ENCODE measurements around the gene CYP2W1.

CYP2W1 gene

GRCh38 chr7:972676-973309 is 10.2 kb upstream of the CYP2W1 start:
- FAIRE-seq (no peak), DNase-seq (ENCODE audit: insufficient read length) (no peak)
- TF ChIP-seq POLR2A (IDR thresholded peaks at IDR 0.05; ENCODE audit: low read depth, low read length) (no peak), POLR2AphosphoS5 (IDR thresholded peaks at IDR 0.05; ENCODE audit: low read depth, low read length) (no peak), TAF1 (IDR thresholded peaks at IDR 0.05; ENCODE audit: borderline replicate concordance, low read depth, low read length) (no peak)

- DNase-seq (ENCODE audit: insufficient read length) (no peak), FAIRE-seq (no peak)
- TF ChIP-seq POLR2A (IDR thresholded peaks at IDR 0.05; ENCODE audit: low read depth, low read length) = no peak
- no peak for TF ChIP-seq TAF1 (IDR thresholded peaks at IDR 0.05; ENCODE audit: borderline replicate concordance, low read depth, low read length)
- no peak for TF ChIP-seq POLR2AphosphoS5 (IDR thresholded peaks at IDR 0.05; ENCODE audit: low read depth, low read length)
These were observed 9.7 kb upstream of the CYP2W1 start for GRCh38 chr7:973312-973711.

- TF ChIP-seq POLR2AphosphoS5 (IDR thresholded peaks at IDR 0.05; ENCODE audit: low read depth, low read length) (no peak), TAF1 (IDR thresholded peaks at IDR 0.05; ENCODE audit: borderline replicate concordance, low read depth, low read length) (no peak), POLR2A (IDR thresholded peaks at IDR 0.05; ENCODE audit: low read depth, low read length) (no peak)
- no peak for DNase-seq (ENCODE audit: insufficient read length)
- FAIRE-seq = peak; percentile 9
These were observed 8.8 kb upstream of the CYP2W1 start for GRCh38 chr7:974172-974571.

- peak; percentile 68; the same call in 1 of the 2 replicates for TF ChIP-seq TAF1 (IDR thresholded peaks at IDR 0.05; ENCODE audit: borderline replicate concordance, low read depth, low read length)
- TF ChIP-seq POLR2AphosphoS5 (IDR thresholded peaks at IDR 0.05; ENCODE audit: low read depth, low read length) = peak; percentile 79
- TF ChIP-seq POLR2A (IDR thresholded peaks at IDR 0.05; ENCODE audit: low read depth, low read length) = peak; percentile 90
- FAIRE-seq (peak; percentile 76), DNase-seq (ENCODE audit: insufficient read length) (peak; percentile 92)
These were observed 7.9 kb upstream of the CYP2W1 start, which contains the start of gene COX19 for GRCh38 chr7:974820-975681. COX19 (minus strand) TSS chr7:975549; CDS start chr7:975509, 40 bp downstream.

- DNase-seq (ENCODE audit: insufficient read length) (no peak), FAIRE-seq (no peak)
- TF ChIP-seq TAF1 (IDR thresholded peaks at IDR 0.05; ENCODE audit: borderline replicate concordance, low read depth, low read length) (no peak), POLR2AphosphoS5 (IDR thresholded peaks at IDR 0.05; ENCODE audit: low read depth, low read length) (no peak), POLR2A (IDR thresholded peaks at IDR 0.05; ENCODE audit: low read depth, low read length) (no peak)
These were observed 7.1 kb upstream of the CYP2W1 start for GRCh38 chr7:975702-976473.

GRCh38 chr7:976901-977325 is 6.1 kb upstream of the CYP2W1 start:
- FAIRE-seq (no peak), DNase-seq (ENCODE audit: insufficient read length) (no peak)

GRCh38 chr7:977326-978048 is 5.5 kb upstream of the CYP2W1 start:
- DNase-seq (ENCODE audit: insufficient read length) (no peak), FAIRE-seq (no peak)
- TF ChIP-seq POLR2AphosphoS5 (IDR thresholded peaks at IDR 0.05; ENCODE audit: low read depth, low read length) (no peak), TAF1 (IDR thresholded peaks at IDR 0.05; ENCODE audit: borderline replicate concordance, low read depth, low read length) (no peak), POLR2A (IDR thresholded peaks at IDR 0.05; ENCODE audit: low read depth, low read length) (no peak)

More at GRCh38 chr7:976901-977325, 6.1 kb upstream of the CYP2W1 start:
- TF ChIP-seq TAF1 (IDR thresholded peaks at IDR 0.05; ENCODE audit: borderline replicate concordance, low read depth, low read length) (no peak), POLR2AphosphoS5 (IDR thresholded peaks at IDR 0.05; ENCODE audit: low read depth, low read length) (no peak), POLR2A (IDR thresholded peaks at IDR 0.05; ENCODE audit: low read depth, low read length) (no peak)

GRCh38 chr7:978049-978346 is 5.0 kb upstream of the CYP2W1 start:
- no peak for FAIRE-seq
- no peak for DNase-seq (ENCODE audit: insufficient read length)
- TF ChIP-seq TAF1 (IDR thresholded peaks at IDR 0.05; ENCODE audit: borderline replicate concordance, low read depth, low read length) (no peak), POLR2A (IDR thresholded peaks at IDR 0.05; ENCODE audit: low read depth, low read length) (no peak), POLR2AphosphoS5 (IDR thresholded peaks at IDR 0.05; ENCODE audit: low read depth, low read length) (no peak)

GRCh38 chr7:978416-979091 is 4.4 kb upstream of the CYP2W1 start:
- DNase-seq (ENCODE audit: insufficient read length) (no peak), FAIRE-seq (no peak)

GRCh38 chr7:979151-979550 is 3.8 kb upstream of the CYP2W1 start:
- no peak for TF ChIP-seq POLR2AphosphoS5 (IDR thresholded peaks at IDR 0.05; ENCODE audit: low read depth, low read length)
- no peak for FAIRE-seq
- DNase-seq (ENCODE audit: insufficient read length) = no peak

More at GRCh38 chr7:978416-979091, 4.4 kb upstream of the CYP2W1 start:
- TF ChIP-seq POLR2AphosphoS5 (IDR thresholded peaks at IDR 0.05; ENCODE audit: low read depth, low read length) (no peak), POLR2A (IDR thresholded peaks at IDR 0.05; ENCODE audit: low read depth, low read length) (no peak), TAF1 (IDR thresholded peaks at IDR 0.05; ENCODE audit: borderline replicate concordance, low read depth, low read length) (no peak)

Measured in GM12892 (cell line).